Smooth muscle cell (in vitro differentiated cells): Measurements from ENCODE around the gene DHFR. TPM values are rescaled to one million over a fixed set of nuclear protein-coding genes. Genes with fewer than 3 reads are reported as not detected.

Experiments used
- DNase-seq: peaks from one replicate; lab custom pipeline; 2025; ENCODE audit not compliant: unreplicated experiment; lab: John Stamatoyannopoulos, UW
- H2AFZ ChIP-seq: fragments of 200-600 bp; sonication (generic); 2 replicates; pipeline ENCODE4 v1.6.0; 2016; ENCODE audit warnings: antibody characterized with exemption, low read depth, mild to moderate bottlenecking
- H3F3A ChIP-seq: fragments of 200-600 bp; sonication (generic); 2 replicates; pipeline ENCODE4 v1.6.0; 2017; ENCODE audit warnings: antibody characterized with exemption, low read depth
- H3K27ac ChIP-seq: fragments of 200-600 bp; sonication (generic); 2 replicates; pipeline ENCODE4 v1.5.1; 2016; ENCODE audit warnings: low read depth, mild to moderate bottlenecking
- H3K27me3 ChIP-seq: fragments of 200-600 bp; sonication (generic); 2 replicates; pipeline ENCODE4 v1.6.1; 2016; ENCODE audit warnings: low read depth, mild to moderate bottlenecking
- H3K36me3 ChIP-seq: fragments of 200-600 bp; sonication (generic); 2 replicates; pipeline ENCODE4 v1.5.1; 2016; ENCODE audit warnings: low read depth
- H3K4me1 ChIP-seq: fragments of 200-600 bp; sonication (generic); 2 replicates; pipeline ENCODE4 v1.5.1; 2016; ENCODE audit warnings: low read depth
- H3K4me2 ChIP-seq: fragments of 200-600 bp; sonication (generic); 2 replicates; pipeline ENCODE4 v1.6.0; 2016; ENCODE audit warnings: mild to moderate bottlenecking
- H3K4me3 ChIP-seq: fragments of 200-600 bp; sonication (generic); 2 replicates; pipeline ENCODE4 v1.5.1; 2016; ENCODE audit warnings: mild to moderate bottlenecking
- H3K79me2 ChIP-seq: fragments of 200-600 bp; sonication (generic); 2 replicates; pipeline ENCODE4 v1.6.0; 2016; ENCODE audit warnings: low read depth, mild to moderate bottlenecking
- H3K9ac ChIP-seq: fragments of 200-600 bp; sonication (generic); 2 replicates; pipeline ENCODE4 v1.6.0; 2016; ENCODE audit warnings: low read depth
- H3K9me3 ChIP-seq: fragments of 200-600 bp; sonication (generic); replicated peaks from 2 replicates; pipeline ENCODE4 v1.5.1; 2016; ENCODE audit warnings: low read depth
- H4K20me1 ChIP-seq: fragments of 200-600 bp; sonication (generic); 2 replicates; pipeline ENCODE4 v1.6.0; 2016; ENCODE audit warnings: low read depth
- WGBS: methylation state at CpG from one replicate; pipeline ENCODE4 v1.1.7; 2016; ENCODE audit warnings: low lambda C conversion rate; 5-methylcytosine and 5-hydroxymethylcytosine counted together
- polyA plus RNA-seq: library from polyadenylated mRNA; unstranded; fragments of >200 nt; fragmentation: Nextera tagmentation; extraction: Ambion mirVana; gene quantifications from 2 replicates; pipeline ENCODE4 v1.2.1, GENCODE V29; 2016
- total RNA-seq: library from RNA; depleted of rRNA; stranded (reverse); fragments of >200 nt; gene quantifications from 2 replicates; pipeline ENCODE4 v1.2.3, GENCODE V29; 2014
- TF ChIP-seq, protein P1 (sequence below): fragments of 200-600 bp; sonication (generic); IDR thresholded peaks from 2 replicates; pipeline ENCODE4 v1.5.1; 2017; ENCODE audit warnings: borderline replicate concordance, mild to moderate bottlenecking, antibody characterized with exemption; ENCODE audit not compliant: insufficient read depth, poor library complexity, severe bottlenecking

DHFR gene
- total and polyA plus RNA-seq, 2 experiments from 2014 or later, result 7.4 to 16.5 TPM

DNA sequence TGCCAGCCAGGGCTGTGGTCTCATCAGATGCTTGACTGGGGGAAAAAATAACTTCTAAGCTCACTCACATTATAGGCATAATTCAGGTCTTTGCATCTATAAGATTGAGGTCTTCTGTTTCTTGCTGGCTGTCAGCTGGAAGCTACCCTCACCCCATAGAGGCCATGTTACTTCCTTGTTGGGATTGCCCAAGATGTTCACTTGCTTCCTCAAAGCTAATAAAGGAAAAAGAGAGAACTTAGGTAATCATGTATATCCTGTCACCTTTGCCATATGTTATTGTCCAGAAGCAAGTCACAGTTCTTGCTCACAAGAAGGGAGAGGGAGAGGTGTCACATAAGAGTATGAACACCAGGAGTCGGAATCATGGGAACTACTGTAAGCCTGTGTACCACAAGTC, 46.1 kb downstream of the DHFR start:
- WGBS, result 100% methylated on average over 1 of the region's 1 CpG
- H3K36me3 ChIP-seq, result no peaks in the 10 kb centered on the region

GRCh38 chr5:80607832-80608231, 47.0 kb downstream of the DHFR start:
- Histone ChIP-seq H3K36me3 (no peaks in the 10 kb centered on the region), H3K27me3 (no peaks in the 10 kb centered on the region), H3K79me2 (no peaks in the 10 kb centered on the region), H3K9me3 (no peaks in the 10 kb centered on the region), H3K4me3 (no peak overlapping the region), H3K9ac (no peak overlapping the region), H2AFZ (no peak overlapping the region), H3K4me1 (no peaks in the 10 kb centered on the region), H3K4me2 (no peak overlapping the region), H4K20me1 (no peaks in the 10 kb centered on the region), H3F3A (no peaks in the 10 kb centered on the region), H3K27ac (no peak overlapping the region)
- no peak for DNase-seq
- TF ChIP-seq, protein P1, sequence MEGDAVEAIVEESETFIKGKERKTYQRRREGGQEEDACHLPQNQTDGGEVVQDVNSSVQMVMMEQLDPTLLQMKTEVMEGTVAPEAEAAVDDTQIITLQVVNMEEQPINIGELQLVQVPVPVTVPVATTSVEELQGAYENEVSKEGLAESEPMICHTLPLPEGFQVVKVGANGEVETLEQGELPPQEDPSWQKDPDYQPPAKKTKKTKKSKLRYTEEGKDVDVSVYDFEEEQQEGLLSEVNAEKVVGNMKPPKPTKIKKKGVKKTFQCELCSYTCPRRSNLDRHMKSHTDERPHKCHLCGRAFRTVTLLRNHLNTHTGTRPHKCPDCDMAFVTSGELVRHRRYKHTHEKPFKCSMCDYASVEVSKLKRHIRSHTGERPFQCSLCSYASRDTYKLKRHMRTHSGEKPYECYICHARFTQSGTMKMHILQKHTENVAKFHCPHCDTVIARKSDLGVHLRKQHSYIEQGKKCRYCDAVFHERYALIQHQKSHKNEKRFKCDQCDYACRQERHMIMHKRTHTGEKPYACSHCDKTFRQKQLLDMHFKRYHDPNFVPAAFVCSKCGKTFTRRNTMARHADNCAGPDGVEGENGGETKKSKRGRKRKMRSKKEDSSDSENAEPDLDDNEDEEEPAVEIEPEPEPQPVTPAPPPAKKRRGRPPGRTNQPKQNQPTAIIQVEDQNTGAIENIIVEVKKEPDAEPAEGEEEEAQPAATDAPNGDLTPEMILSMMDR, result no peak

More for the DNA sequence above, 46.1 kb downstream of the DHFR start:
- H3K4me3 ChIP-seq, result no peak overlapping the region
- H3K9me3 ChIP-seq, result no peaks in the 10 kb centered on the region
- H3K79me2 ChIP-seq, result no peaks in the 10 kb centered on the region
- H3K9ac ChIP-seq, result no peak overlapping the region
- H3K27ac ChIP-seq, result no peak overlapping the region
- H3F3A ChIP-seq, result no peaks in the 10 kb centered on the region
- TF ChIP-seq, protein P1, result no peak
- no peaks in the 10 kb centered on the region for H3K27me3 ChIP-seq
- no peak overlapping the region for H3K4me2 ChIP-seq
- no peak for DNase-seq
- H4K20me1 ChIP-seq, result no peaks in the 10 kb centered on the region
- no peaks in the 10 kb centered on the region for H3K4me1 ChIP-seq
- no peak overlapping the region for H2AFZ ChIP-seq

DNA sequence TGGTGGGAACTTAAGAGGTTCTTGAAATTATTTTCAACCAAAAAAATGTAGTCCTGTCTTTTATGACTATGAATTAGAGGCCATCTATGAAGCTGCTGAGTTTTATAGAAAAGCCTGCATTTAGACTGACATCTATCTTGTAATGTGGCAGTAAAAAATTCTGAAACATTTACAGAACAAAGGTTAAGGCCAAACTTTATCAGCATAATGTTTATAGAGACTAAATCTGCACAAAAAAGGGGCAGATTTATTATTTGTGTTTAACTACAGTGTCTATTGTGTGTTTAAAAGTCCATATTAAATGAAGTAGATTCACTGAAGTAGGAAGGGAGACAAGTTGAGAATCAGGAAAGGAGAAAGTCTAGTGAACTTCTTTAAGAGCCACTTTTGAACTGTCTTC, 47.4 kb downstream of the DHFR start:
- Histone ChIP-seq H3K27ac (no peak overlapping the region), H2AFZ (no peak overlapping the region)
- TF ChIP-seq, protein P1, result no peak

DNA sequence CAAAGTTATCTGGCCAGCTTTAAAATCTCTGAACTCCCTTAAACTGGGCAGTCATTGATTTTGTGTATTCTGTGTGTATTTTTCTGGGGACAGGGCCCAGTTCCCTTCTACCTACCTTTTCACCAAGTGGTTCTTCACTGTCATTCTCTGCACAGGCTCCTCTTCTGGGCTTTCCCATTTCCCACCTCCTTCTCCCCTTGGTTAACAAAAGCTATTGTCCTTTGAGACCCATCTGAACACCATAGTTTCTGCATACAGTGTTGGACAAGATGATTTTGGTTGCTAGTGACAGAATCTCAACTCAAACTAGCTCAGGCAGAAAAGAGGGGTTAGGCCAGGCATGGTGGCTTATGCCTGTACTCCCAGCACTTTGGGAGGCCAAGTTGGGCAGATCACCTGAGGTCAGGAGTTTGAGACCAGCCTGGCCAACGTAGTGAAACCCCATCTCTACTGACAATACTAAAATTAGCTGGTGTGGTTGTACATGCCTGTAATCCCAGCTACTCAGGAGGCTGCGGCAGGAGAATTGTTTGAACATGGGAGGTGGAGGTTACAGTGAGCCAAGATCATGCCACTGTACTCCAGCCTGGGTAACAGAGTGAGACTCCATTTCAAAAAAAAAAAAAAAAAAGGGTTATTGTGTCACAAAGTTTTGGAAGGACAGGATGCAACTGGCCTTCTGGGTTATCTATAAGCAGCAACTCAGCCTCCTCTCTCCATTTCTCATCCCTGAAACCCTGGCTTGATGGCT, 53.7 kb downstream of the DHFR start:
- Histone ChIP-seq H3F3A (no peaks in the 10 kb centered on the region), H3K4me1 (no peaks in the 10 kb centered on the region), H3K36me3 (no peaks in the 10 kb centered on the region), H3K4me2 (no peak overlapping the region), H3K4me3 (no peak overlapping the region), H3K9ac (no peak overlapping the region), H4K20me1 (no peaks in the 10 kb centered on the region), H3K27ac (no peak overlapping the region), H3K9me3 (no peaks in the 10 kb centered on the region), H3K79me2 (no peaks in the 10 kb centered on the region), H2AFZ (no peak overlapping the region), H3K27me3 (no peaks in the 10 kb centered on the region)
- no peak for DNase-seq
- TF ChIP-seq, protein P1, result no peak
- 91% methylated on average over 2 of the region's 2 CpGs for WGBS

More for the DNA sequence above, 47.4 kb downstream of the DHFR start:
- Histone ChIP-seq H3K27me3 (no peaks in the 10 kb centered on the region), H4K20me1 (no peaks in the 10 kb centered on the region), H3F3A (no peaks in the 10 kb centered on the region), H3K79me2 (no peaks in the 10 kb centered on the region), H3K36me3 (no peaks in the 10 kb centered on the region), H3K4me3 (no peak overlapping the region), H3K4me2 (no peak overlapping the region), H3K9me3 (no peaks in the 10 kb centered on the region), H3K9ac (no peak overlapping the region), H3K4me1 (no peaks in the 10 kb centered on the region)
- DNase-seq, result no peak
